ENCODE data around the gene TMEM259. TPM values are rescaled to one million over a fixed set of nuclear protein-coding genes. Genes with fewer than 3 reads are reported as not detected.

TMEM259 gene
- total and polyA plus RNA-seq, 2 of the 13 experiments (the other 11 are each of a cell fraction or from before 2014, with no cell fraction given): 64.7 to 164 TPM

DNA sequence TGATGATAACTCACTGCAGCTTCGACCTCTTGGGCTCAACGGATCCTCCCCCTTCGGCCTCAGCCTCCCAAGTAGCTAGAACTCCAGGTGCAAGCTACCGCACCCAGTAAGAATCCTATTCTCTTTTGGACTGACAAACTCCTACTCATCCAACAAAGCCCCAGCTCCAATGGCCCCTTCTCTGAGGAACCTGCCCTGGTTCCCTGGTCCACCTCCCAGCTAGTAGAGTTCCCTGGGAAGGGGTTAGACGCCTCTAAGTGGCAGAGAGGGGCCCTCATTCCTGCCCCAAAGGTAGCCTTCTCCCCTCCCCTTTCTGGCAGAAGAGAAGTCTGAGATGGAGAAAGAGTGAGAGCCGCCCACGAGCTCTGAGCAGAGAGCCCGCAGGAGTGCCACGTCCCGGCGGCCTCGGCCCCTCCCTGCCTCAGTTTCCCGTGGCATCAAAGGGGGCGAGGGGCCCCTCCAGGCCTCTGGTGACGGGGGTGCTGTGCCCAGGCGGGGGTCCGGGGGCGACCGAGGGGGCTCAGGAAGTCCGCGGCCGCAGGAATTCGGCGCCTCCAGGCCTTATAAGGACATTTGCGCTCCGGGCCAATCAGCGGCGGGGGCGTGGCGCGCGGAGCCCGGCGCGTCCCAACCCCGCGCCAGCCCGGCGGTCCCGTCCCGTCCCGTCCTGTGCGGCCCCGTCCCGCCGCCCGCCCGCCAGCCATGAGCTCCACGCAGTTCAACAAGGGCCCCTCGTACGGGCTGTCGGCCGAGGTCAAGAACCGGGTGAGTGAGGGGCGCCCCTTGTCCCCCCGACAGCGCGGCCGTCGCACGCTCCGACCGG is 5.2 kb upstream of the TMEM259 start, which contains the start of gene CNN2 (continued):
- 0 out of 2 replicates have a peak, but pooled peaks have one; percentile 35 for TF ChIP-seq ZNF142 (CRISPR knock-in tag; IDR thresholded peaks at IDR 0.05)
- TF ChIP-seq, protein P1, sequence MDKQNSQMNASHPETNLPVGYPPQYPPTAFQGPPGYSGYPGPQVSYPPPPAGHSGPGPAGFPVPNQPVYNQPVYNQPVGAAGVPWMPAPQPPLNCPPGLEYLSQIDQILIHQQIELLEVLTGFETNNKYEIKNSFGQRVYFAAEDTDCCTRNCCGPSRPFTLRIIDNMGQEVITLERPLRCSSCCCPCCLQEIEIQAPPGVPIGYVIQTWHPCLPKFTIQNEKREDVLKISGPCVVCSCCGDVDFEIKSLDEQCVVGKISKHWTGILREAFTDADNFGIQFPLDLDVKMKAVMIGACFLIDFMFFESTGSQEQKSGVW (CRISPR knock-in tag; IDR thresholded peaks at IDR 0.05; ENCODE audit: borderline replicate concordance): no peak
- TF ChIP-seq ZNF20 (CRISPR knock-in tag; IDR thresholded peaks at IDR 0.05): no peak
- peak; percentile 14; the same call in 1 of the 2 replicates for TF ChIP-seq ZNF263 (CRISPR knock-in tag; IDR thresholded peaks at IDR 0.05)
- peak; percentile 50; the same call in 1 of the 2 replicates for TF ChIP-seq HOXA9 (CRISPR knock-in tag; IDR thresholded peaks at IDR 0.05; ENCODE audit: borderline replicate concordance)
- no peak; the same call in 1 of the 2 replicates for TF ChIP-seq REPIN1 (CRISPR knock-in tag; IDR thresholded peaks at IDR 0.05; ENCODE audit: borderline replicate concordance, low read depth)
- no peak for TF ChIP-seq BATF2 (CRISPR knock-in tag; IDR thresholded peaks at IDR 0.05)
- no peak for TF ChIP-seq JUN (CRISPR knock-in tag; IDR thresholded peaks at IDR 0.05)
- 0 out of 2 replicates have a peak, but pooled peaks have one; percentile 33 for TF ChIP-seq SALL2 (CRISPR knock-in tag; IDR thresholded peaks at IDR 0.05)
- 0 out of 2 replicates have a peak, but pooled peaks have one; percentile 35 for TF ChIP-seq ZNF766 (CRISPR knock-in tag; IDR thresholded peaks at IDR 0.05; ENCODE audit: borderline replicate concordance)
- TF ChIP-seq ZNF781 (CRISPR knock-in tag; IDR thresholded peaks at IDR 0.05; ENCODE audit: borderline replicate concordance, not compliant biosample characterization): no peak
- peak; percentile 21; the same call in 1 of the 2 replicates for TF ChIP-seq ETV5 (CRISPR knock-in tag; IDR thresholded peaks at IDR 0.05; ENCODE audit: borderline replicate concordance)
- TF ChIP-seq, protein P2, sequence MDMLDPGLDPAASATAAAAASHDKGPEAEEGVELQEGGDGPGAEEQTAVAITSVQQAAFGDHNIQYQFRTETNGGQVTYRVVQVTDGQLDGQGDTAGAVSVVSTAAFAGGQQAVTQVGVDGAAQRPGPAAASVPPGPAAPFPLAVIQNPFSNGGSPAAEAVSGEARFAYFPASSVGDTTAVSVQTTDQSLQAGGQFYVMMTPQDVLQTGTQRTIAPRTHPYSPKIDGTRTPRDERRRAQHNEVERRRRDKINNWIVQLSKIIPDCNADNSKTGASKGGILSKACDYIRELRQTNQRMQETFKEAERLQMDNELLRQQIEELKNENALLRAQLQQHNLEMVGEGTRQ (IDR thresholded peaks at IDR 0.05; ENCODE audit: low read depth, low read length): no peak
- TF ChIP-seq, protein P2 (CRISPR knock-in tag; IDR thresholded peaks at IDR 0.05; ENCODE audit: borderline replicate concordance): peak; percentile 89; the same call in 1 of the 2 replicates
- TF ChIP-seq, protein P3, sequence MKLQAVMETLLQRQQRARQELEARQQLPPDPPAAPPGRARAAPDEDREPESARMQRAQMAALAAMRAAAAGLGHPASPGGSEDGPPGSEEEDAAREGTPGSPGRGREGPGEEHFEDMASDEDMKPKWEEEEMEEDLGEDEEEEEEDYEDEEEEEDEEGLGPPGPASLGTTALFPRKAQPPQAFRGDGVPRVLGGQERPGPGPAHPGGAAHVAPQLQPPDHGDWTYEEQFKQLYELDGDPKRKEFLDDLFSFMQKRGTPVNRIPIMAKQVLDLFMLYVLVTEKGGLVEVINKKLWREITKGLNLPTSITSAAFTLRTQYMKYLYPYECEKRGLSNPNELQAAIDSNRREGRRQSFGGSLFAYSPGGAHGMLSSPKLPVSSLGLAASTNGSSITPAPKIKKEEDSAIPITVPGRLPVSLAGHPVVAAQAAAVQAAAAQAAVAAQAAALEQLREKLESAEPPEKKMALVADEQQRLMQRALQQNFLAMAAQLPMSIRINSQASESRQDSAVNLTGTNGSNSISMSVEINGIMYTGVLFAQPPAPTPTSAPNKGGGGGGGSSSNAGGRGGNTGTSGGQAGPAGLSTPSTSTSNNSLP (IDR thresholded peaks at IDR 0.05; ENCODE audit: low read depth, low read length): no peak

All from HepG2 (cell line).